Upper lobe of left lung (tissue), 4 donors: ENCODE measurements around the gene TRAPPC2.

ENCODE experiments used
- EP300 ChIP-seq, 4 donors: sonication (generic); formaldehyde crosslinking; IDR thresholded peaks; one replicate each; pipeline ENCODE4 v1.5.1; 2017; ENCODE audit warnings: antibody characterized with exemption in 4 of 4, control low read depth in 2 of 4
- POLR2A ChIP-seq, 4 donors: fragments of 450-650 bp; IDR thresholded peaks; one replicate each; pipeline ENCODE4 v1.5.1; 2016 to 2017; ENCODE audit warnings: antibody characterized with exemption in 4 of 4, mild to moderate bottlenecking in 2 of 4
- TF ChIP-seq, protein P1 (sequence below), 6 experiments: fragments of 450-650 bp in 4 of 6; fragments of 200-600 bp in 2 of 6; sonication (generic) in 2 of 6; IDR thresholded peaks; one replicate each; pipeline ENCODE4 v1.5.1; 2016 to 2019; ENCODE audit warnings: antibody characterized with exemption in 6 of 6

DNA sequence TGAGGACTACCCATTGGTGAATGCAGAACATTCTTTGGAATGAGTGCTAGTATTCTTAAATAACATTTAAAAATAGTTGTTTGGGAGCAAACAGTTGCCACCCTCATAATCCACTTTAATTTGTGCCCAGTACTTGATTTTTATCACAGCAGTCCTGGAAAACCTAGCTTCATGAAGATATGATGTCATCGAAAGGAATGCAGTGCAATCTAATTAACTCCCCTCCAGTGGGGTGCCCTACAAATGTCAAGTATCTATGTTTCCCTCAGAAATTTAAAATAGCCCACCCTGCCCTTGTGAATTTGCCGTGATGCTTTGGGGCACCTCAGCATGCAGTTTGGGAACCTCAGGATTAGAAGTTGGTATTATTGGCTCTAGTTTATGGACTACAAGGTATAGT is 40.1 kb downstream of the TRAPPC2 start:
- TF ChIP-seq, protein P1, sequence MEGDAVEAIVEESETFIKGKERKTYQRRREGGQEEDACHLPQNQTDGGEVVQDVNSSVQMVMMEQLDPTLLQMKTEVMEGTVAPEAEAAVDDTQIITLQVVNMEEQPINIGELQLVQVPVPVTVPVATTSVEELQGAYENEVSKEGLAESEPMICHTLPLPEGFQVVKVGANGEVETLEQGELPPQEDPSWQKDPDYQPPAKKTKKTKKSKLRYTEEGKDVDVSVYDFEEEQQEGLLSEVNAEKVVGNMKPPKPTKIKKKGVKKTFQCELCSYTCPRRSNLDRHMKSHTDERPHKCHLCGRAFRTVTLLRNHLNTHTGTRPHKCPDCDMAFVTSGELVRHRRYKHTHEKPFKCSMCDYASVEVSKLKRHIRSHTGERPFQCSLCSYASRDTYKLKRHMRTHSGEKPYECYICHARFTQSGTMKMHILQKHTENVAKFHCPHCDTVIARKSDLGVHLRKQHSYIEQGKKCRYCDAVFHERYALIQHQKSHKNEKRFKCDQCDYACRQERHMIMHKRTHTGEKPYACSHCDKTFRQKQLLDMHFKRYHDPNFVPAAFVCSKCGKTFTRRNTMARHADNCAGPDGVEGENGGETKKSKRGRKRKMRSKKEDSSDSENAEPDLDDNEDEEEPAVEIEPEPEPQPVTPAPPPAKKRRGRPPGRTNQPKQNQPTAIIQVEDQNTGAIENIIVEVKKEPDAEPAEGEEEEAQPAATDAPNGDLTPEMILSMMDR (IDR thresholded peaks at IDR 0.05), result no peak
- TF ChIP-seq POLR2A (IDR thresholded peaks at IDR 0.05) (no peak), EP300 (IDR thresholded peaks at IDR 0.05) (no peak)
